Measurements from ENCODE around the gene CHCHD4. TPM values are rescaled to one million over a fixed set of nuclear protein-coding genes. Genes with fewer than 3 reads are reported as not detected.

CHCHD4 gene
- total RNA-seq: 31.4 TPM
- long read RNA-seq, transcript CHCHD4-201 (4 exons, 1,603 nt): minor isoform, 5 of 36 reads
- long read RNA-seq, transcript CHCHD4-202 (3 exons, 1,405 nt): major isoform, 29 of 36 reads
- long read RNA-seq, partial matches to known transcripts: 1 of 36 reads
- long read RNA-seq, other reads (novel, unspliced or antisense): 1 of 36 reads

DNA sequence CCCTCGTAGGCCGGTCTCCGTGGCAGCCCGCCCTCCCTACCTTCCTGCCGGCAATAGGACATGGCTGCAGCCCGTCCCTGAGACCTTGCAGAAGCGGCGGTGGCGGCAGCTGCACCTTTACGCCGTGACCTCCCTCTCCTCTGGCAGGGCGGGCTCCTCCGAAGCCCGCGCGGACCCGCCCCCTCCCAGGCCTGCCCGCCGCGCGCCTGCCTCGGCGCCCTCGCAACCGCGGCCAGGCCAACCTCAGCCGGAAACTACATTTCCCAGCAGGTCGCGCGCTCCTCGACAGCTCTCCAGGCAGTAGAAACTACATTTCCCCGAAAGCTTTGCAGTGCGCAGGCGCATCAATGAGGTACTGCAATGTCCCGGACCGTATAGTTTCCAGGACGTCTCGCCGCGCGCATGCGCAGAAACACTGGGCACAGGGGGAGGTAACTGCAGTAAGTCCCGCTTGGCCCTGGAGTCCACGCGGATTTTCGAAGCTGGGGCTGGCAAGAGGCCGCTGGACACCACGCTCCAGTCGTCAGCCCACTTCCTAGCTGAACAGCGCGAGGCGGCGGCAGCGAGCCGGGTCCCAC lies at the start of gene CHCHD4, which contains the start of gene TMEM43:
CHCHD4 (minus strand) TSS at position 256 of the 578 bp plus-strand sequence; CDS start at position 62, 194 bp downstream.
TMEM43 (plus strand) TSS at position 438 of the 578 bp plus-strand sequence. CDS start 142 bp downstream, outside the sequence.
- peak; percentile 100 for DNase-seq (ENCODE audit: missing footprints)
- intact Hi-C loops (cut with DNase I): loop anchor here (1.0 to 2.0 kb wide), 3 partner anchors 20 to 228 kb away; partner anchors contain the start of genes LSM3 and XPC
- peak; percentile 95 for ATAC-seq

DNA sequence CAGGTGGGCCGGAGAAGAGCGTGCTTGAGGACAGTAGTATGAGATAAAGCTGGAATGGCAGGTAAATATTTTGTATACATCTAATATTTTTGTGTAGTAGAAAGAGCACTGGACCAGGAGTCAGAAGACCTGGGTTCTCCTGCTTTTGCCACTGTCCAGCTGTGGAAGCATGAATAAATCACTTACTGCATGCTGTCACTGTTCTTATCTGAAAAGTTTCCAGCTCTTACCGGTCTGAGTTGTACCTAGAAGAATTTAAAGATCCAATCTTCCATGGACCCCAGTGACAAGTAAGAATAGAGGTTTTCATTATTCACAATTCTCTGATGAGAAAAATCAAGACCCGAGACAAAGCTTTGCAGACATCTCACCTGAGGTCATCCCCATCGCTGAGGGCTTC lies 47.8 kb upstream of the CHCHD4 start:
- no peak for DNase-seq (ENCODE audit: missing footprints)
- ATAC-seq: no peak
- intact Hi-C loops (cut with DNase I): loop anchor here (10.0 kb wide), 1 partner anchor 278 kb away; no protein-coding TSS in a partner anchor

DNA sequence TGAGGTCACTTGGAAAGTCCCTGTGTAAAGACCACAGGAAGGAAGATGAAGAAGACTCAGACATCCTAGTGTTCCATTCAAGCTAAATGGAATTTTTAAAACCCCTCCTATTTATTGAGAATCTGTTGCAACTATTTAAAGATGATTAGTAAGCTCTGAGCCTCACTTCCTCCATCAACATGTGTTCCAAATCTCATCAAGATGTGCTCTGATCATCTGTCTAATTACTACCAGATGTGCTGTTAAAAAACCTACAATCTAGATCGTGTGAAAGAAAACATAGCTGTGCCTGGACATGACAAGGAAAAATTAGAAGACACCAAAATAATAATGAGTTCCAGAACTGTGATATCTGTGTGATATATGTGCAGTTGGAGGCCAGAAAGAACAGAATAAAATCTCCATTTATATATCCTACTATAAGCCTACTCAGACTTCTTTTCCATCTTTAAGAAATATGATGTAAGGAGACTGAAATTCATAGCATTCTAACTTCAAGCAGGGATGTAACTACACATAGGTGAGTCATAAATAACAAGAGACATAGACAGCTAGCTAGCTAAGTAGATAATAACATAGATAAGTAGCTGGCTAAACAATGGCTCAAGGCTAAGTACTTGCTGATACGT lies 46.0 kb upstream of the CHCHD4 start:
- no peak for ATAC-seq
- DNase-seq (ENCODE audit: missing footprints): no peak
- intact Hi-C loops (cut with DNase I): loop anchor here (10.0 kb wide), 1 partner anchor 276 kb away; no protein-coding TSS in a partner anchor

DNA sequence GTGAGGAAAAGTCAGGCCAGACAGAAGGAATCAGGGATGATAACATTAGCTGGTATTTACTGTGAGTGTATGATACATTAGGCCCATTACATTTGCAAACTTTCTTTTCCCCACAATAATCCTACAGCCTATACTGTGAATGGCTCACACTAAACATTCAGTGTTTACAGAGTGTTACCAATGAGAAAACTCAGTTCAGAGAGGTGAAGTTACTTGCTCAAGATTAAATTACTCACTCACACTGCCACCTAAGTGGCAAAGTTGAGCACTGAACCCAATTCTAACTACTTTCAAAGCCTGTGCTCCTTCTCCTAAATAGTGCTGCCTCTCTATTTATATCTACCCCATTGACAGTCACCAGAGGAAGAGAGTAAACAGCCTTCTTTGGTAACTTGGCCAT lies 45.2 kb upstream of the CHCHD4 start:
- DNase-seq (ENCODE audit: missing footprints) (no peak), ATAC-seq (no peak)
- intact Hi-C loops (cut with DNase I): loop anchor here (10.0 kb wide), 1 partner anchor 275 kb away; no protein-coding TSS in a partner anchor

DNA sequence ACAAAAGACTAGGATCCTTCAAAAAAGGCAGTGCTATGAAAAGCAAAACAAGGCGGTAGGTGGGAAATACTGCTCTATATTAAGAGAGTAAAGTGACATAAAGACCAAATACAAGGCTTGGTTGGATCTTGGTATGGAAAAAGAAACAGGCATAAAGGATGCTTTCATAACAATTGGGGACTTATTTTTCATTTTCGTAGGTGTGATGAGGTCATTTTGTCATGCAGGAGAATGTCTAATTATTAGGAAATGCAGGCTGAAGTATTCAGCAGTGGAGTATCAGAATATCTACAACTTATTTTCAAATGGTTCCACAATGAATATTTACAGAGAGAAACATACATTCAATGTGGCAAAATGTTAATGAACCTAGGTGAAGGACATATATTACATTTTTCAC lies 44.8 kb upstream of the CHCHD4 start:
- DNase-seq (ENCODE audit: missing footprints) (no peak), ATAC-seq (no peak)
- intact Hi-C loops (cut with DNase I): no loop called here

DNA sequence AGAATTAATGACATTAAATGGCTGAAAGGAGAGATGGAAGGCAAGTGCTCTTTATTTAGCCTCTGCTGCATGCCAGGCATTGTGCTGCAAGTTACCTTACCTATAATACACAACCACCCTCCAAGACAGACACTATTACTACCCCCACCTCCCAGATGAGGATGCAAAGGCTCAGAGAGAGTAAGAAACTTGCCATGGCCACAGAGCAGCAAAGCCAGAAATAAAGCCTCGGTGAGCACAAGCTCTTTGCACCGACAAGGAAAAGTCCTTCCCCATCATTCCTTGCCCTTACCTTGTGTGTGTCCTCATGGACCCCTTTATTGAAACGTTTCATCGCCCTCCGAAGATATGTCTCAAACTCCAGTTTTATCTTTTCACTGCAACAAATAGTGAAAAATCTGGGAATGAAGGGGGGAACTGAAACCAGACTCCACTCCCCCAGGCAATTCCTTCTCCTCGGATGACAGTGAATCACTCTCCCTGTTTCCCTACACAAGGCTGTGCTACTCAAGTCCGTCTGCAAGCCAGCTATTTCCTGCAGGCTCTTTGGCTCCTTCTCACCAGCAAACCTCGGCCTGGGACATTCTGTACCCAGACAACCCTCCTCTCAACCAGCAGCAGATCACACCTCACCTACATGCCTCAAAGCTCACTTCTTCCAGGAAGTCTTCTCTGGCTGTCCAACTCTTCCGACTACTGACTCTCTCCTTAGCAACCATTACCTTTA lies 42.4 kb upstream of the CHCHD4 start:
- no peak for ATAC-seq
- DNase-seq (ENCODE audit: missing footprints): no peak
- intact Hi-C loops (cut with DNase I): no loop called here

DNA sequence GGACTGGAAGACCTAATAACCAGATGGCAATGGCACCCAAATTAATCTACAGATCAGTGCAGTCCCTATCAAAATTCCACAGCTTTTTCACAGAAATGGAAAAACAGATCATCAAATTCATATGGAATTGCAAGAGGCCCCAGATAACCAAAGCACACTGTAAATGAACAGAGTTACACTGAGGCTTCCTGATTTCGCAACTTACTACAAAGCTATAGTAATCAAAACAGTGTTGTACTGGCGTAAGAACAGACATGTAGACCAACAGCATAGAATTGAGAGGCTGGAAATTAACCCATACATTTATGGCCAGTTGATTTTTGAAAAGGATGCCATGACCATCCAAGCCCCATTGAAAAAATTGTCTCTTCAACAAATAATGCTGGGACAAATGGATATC lies 37.5 kb upstream of the CHCHD4 start:
- intact Hi-C loops (cut with DNase I): no loop called here
- DNase-seq (ENCODE audit: missing footprints): no peak
- no peak for ATAC-seq

DNA sequence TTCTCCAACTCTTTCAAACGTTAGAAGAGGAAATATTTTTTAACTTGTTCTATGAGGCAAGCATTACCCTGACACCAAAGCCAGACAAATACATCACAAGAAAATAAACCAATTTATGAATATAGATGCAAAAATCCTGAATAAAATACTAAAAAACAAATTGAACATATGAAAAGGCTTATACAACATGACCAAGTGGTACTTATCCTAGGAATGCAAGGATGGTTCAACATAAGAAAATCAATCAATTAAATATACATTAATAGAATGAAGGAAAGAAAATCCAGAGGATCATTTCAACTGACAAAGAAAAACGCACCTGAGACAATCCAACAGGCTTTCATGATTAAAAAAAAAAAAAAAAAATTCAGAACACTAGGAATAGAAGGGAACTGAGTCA lies 36.6 kb upstream of the CHCHD4 start:
- intact Hi-C loops (cut with DNase I): no loop called here
- ATAC-seq (no peak), DNase-seq (ENCODE audit: missing footprints) (no peak)

DNA sequence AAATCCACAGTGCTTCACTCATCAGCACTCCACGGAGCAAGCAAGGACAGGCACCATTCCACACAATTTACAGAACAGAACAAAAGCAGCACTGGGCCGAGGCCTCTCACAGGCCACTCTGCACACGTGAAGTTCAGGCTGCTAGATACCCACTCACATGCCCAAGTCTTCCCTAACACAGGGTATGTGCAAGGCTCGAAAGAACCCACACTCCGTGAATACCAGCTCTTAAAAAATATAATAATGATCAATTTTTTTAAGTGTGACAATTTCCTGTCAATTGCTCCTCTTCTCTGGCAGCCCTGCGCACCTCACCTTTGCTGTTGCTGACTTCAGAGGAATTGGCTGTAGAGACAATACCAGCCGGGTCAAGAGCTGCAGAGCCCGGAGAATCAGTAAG lies 34.8 kb upstream of the CHCHD4 start:
- no peak for DNase-seq (ENCODE audit: missing footprints)
- ATAC-seq: no peak

DNA sequence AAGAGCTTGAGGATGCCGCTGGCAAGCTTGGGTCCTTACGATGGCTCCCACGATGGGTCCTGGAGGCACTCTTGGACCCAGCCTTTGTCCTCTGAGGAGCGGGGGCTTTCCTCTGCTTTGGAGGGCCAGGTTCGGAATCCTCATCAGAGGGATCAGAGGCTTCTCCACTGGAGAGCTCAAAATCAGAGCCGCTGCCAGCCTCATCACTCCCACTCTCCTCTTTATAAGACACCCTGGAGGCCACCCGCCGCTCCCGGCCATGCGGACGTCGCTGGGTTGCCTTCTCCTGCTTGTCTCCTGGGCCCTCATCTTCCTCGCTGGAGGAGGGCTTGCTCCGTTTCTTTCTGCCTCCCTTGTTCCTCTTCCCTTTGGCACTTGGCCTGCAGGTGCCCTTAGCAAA lies 33.7 kb upstream of the CHCHD4 start:
- ATAC-seq (no peak), DNase-seq (ENCODE audit: missing footprints) (no peak)
- intact Hi-C loops (cut with DNase I): no loop called here

More for the DNA sequence above, 34.8 kb upstream of the CHCHD4 start:
- intact Hi-C loops (cut with DNase I): no loop called here

DNA sequence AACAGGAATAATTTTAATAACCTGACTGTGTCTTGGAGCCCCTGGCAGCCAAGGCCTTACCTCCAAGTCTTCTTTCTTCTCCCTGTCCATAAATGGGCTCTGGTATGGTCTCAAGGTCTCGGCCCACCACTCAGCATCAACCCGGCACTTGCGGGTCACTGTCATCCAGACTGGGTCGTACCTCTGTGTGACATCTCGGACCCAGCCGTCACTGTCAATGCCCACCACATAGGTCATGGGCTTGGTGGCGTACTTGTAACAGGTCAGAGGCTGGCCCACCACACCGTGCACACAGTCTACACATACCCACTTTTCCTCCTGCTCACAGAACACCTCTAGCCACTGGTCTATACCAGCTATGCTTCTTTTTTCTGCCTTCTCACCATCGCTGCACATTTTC lies 33.3 kb upstream of the CHCHD4 start:
- intact Hi-C loops (cut with DNase I): no loop called here
- ATAC-seq: no peak

DNA sequence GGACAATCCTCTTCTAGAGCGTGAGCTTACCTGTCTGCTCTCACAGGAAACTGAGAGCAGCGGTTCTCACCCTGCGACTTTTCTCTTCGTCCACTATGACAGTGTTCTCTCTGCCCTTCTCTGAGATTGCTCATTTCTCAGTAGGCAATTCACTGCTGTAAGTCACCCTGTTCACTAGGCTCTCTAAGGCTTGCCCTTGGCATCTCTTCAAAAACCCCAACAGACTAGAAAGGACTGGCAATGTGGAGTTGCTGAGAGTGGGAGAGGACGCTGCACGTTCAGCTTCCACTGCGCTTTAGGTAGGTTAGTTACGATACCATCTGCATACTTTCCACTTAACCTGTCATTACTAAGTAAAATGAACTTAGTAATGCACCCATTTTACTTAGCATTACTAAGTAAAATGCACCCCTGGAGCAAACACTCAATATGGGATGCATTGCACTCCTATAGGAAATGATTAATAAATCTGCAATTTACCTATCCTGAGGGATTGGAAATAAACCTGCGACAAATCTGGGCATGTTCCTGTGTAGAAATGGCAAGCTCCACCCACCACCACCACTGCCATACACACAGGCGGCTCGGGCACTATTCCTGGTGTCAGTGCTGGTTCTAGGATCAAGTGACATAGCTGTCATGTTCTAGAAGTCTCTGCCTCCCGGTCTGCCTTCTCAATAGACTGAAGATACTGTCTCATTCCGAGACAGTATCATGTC lies 32.3 kb upstream of the CHCHD4 start:
- intact Hi-C loops (cut with DNase I): no loop called here
- DNase-seq (ENCODE audit: missing footprints) (no peak), ATAC-seq (no peak)

More for the DNA sequence above, 33.3 kb upstream of the CHCHD4 start:
- no peak for DNase-seq (ENCODE audit: missing footprints)

DNA sequence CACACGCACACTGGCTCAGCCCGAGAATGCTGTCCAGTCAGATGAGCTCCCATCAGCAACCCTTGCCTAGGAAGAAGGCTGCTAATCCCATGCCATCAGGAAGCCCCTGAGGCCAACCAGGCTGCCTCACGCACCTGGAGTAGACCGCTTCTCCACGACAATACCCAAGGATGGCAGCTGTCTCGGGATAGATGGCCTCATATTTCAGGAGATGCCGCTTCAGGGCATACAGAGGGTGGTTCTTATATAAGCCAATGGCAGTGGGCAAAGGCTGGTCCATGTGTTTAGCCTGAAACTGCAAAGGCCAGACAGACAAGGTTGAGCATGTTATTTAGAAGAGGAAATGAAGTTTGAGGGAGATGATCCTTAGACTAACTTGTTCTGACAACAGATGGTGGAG lies 31.5 kb upstream of the CHCHD4 start:
- intact Hi-C loops (cut with DNase I): no loop called here
- DNase-seq (ENCODE audit: missing footprints) (no peak), ATAC-seq (no peak)

DNA sequence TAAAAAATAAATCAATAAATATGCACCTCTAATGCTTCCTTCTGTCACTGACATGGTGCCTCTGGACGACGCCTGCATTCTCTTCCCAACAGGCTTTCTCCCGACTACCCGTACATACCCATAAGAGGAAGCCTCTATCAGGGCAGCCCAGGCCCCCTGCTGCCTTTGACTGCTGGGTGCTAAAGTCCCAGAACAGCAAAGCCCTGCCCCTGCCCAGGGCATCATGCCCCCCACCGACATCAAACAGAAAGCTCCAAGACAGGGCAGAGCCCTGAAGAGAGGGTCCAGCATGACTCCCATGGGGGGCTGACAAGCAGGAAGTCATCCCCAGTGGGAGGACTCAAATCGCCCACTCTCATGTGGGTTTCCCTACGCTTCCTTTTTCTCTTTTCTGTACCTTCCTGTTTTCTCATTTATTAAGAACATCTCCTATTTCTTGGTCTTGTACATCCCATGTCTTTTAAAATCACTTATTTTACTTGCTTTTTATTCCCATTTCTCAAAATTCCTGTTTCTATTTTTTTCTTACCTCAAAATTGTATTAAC lies 30.3 kb upstream of the CHCHD4 start:
- intact Hi-C loops (cut with DNase I): no loop called here
- DNase-seq (ENCODE audit: missing footprints) (no peak), ATAC-seq (no peak)

DNA sequence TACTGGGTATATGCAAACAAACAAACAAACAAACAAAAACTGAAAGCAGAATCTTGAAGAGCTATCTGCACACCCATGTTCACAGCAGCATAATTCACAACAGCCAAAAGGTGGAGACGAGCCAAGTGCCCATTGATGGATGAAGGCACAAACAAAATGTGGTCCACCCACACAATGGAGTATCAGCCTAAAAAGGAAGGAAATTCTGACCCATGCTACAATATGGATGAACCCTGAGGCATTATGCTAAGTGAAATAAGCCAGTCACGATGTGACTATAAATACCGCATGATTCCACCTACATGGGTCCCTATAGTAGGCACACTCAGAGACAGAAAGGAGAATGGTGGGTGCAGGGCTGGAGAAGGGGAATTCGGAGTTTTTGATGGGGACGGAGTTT lies 29.6 kb upstream of the CHCHD4 start:
- no peak for DNase-seq (ENCODE audit: missing footprints)
- ATAC-seq: no peak
- intact Hi-C loops (cut with DNase I): no loop called here

DNA sequence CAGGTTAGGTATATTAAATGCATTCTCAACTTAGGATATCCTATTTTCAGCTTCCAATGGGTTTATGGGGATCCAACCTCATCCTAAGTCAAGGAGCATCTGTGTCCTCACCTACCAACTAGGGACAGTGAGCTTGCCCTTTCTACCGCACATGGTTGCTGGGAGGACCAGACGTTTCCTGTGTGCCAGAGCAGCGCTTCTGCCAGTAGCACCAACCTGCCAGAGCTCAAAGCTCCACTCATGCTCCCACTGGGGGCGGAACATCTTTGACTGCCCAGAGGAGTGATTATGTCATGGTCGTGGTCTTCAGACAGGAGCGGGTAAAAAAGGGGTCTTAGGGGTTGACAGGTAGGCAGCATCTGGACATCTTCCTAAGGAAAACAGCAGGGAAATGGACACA lies 29.0 kb upstream of the CHCHD4 start:
- no peak for ATAC-seq
- no peak for DNase-seq (ENCODE audit: missing footprints)
- intact Hi-C loops (cut with DNase I): no loop called here

DNA sequence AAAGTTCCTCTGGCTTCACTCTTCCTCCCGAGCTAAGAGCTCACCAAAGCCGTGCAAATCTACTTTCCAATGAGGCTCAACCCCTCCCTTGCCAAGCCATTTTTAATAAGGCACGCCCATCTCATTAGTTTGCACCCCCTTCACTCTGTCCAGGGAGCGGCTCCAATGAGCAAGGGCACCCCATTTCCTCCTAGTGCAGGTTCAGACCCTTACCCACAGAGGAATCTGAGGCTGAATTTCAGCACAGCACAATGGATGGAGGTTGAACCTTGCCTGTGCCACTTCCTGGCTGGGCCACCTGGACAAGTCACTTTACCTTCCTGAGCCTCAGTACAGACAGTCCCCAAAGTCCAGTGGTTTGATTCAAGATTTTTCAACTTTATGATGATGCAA lies 28.3 kb upstream of the CHCHD4 start:
- ATAC-seq: no peak
- no peak for DNase-seq (ENCODE audit: missing footprints)
- intact Hi-C loops (cut with DNase I): no loop called here

DNA sequence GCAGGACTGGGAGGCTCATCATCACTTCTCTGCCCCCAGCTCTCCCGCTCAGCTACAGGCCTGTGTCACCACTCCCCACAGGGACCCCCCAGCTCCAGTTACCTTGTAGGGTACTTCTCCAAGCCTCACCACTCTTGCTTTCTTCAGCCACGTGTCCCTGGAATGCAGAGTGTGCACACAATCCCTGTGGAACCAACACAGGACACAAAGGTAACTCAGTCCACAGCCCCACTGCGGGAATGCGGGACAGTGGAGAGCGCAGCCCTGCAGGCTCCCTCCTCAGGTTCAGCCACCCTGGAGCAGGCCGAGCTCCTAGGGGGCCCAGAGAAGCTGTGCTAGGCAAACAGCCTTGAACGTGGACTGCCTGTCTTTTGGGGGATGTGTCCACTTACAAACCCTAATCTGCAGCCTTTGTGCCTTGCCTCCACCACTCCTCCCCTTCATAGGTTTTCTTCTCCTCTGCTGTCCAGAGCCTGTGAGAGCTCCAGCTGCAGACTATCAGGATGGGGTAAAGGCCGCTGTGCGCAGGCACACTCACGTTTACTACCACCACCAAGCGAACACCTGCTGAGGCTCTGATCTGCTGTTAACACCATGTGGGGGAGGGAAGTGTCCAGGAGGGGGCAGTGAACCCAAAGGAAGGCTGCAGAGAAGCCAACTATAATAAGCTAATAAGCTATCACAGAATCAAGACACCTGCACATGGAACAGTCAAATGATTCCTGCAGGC lies 27.7 kb upstream of the CHCHD4 start:
- ATAC-seq (no peak), DNase-seq (ENCODE audit: missing footprints) (no peak)
- intact Hi-C loops (cut with DNase I): no loop called here

All from Right ventricle myocardium inferior (tissue), 1 donor.